MM.1S (cell line): Measurements from ENCODE around the gene AQP11.

Experiments
- CTCF ChIP-seq: fragments of 300-600 bp; sonication (generic); IDR thresholded peaks from 2 replicates; pipeline ENCODE4 v1.5.1; 2016; ENCODE audit warnings: antibody characterized with exemption, low read length, mixed read lengths
- EZH2 ChIP-seq: fragments of 300-600 bp; sonication (generic); optimal IDR thresholded peaks from 2 replicates; pipeline ENCODE3; 2017; ENCODE audit warnings: low read depth, mild to moderate bottlenecking, antibody characterized with exemption, low read length, mixed read lengths

GRCh38 chr11:77630157-77630710 is 40.5 kb downstream of the AQP11 start:
- TF ChIP-seq EZH2 (no peak), CTCF (no peak)
